HG03135 (cell line): ENCODE measurements around the gene RALGDS.

Experiments
- ATAC-seq: cut with Tn5 transposase; IDR thresholded peaks from one replicate; pipeline ENCODE4 v1.9.1; 2021; ENCODE audit warnings: mild to moderate bottlenecking, moderate library complexity; ENCODE audit not compliant: unreplicated experiment

RALGDS gene

GRCh38 chr9:133057553-133057952 is 63.5 kb downstream of the RALGDS start:
- no peak for ATAC-seq

DNA sequence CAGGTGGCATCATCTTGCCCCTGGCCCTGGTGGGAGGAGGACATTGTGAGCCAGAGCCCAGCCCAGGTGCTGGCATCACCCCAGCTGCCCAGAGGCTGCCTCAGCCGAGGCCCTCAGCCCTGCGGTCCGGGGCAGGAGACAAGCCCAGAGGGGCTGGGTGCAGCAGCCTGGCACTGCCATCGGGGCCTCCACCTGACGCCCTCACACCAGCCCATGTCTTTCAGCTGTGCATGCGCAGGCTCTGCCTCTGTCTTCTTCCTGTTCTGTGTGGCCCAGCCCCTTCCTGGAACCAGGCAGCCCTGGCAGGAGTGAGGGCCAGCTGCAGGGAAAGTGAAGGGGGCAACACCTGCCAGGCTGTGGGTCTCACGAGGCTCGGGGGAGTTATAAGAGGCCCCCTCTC is 64.0 kb downstream of the RALGDS start:
- ATAC-seq, result no peak

DNA sequence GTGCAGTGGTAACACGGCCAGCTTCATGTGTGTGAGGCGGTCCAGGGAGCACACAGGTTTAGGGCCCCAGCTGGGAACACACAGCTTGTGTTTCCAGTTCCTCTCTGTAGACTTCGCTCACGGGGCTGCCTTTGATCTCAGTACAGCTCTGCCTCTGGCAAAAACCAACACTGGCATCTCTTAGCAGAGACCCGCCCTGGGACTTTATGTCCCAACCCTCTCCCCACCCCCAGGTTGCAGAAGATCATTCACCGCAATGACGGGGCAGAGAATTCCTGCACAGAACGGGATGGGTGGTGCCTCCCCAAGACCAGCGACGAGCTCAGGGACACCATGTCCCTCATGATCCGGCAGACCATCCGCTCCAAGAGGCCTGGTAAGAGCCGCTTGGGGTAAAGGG is 64.5 kb downstream of the RALGDS start:
- no peak for ATAC-seq

DNA sequence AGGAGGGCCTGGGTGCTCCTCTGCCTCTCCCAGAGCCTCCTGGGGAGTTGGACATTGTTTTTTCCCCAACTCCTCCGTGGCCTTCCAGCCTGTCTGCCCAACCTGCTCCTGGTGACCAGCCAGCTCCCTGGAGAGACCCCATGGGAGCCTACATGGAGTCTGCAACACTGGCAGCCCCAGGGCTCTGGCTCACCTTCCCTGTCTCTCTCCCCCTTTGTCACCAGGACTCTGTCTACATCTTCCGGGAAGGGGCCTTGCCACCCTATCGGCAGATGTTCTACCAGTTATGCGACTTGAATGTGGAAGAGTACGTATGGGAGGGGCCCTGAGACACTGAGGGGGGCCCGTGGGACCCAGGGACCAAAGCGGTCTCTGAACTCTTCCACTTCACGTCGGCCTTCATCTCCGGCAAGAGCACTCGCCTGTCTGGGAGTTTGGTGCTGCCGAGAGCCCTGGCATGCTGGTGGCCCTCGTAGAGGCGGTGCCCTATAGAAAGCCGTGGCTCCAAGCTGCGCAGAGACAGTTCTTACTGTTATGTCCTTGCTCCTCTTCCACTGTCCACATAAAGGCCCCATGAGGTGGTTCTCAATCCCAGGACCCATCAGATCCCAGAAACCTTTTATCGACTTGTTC is 65.1 kb downstream of the RALGDS start:
- no peak for ATAC-seq

DNA sequence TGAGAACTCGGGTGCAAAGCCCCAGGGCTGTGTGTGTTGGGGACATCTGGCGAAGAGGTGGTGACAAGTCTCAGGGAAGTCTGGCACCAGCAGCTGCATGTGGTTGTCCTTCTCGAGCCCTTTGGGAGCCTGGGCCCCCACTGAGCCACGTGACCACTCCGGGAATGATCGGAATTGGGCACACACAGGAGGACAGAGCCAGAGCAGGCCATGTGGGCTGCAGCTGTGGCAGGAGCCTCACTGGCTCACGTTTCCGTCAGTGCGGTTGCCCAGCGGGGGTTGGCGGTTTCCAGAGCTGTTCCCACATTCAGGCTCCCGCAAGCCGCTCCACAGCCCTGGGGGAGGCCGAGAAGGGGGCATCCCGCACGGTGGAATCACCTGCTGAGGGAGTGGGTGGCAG is 66.1 kb downstream of the RALGDS start:
- ATAC-seq, result no peak

DNA sequence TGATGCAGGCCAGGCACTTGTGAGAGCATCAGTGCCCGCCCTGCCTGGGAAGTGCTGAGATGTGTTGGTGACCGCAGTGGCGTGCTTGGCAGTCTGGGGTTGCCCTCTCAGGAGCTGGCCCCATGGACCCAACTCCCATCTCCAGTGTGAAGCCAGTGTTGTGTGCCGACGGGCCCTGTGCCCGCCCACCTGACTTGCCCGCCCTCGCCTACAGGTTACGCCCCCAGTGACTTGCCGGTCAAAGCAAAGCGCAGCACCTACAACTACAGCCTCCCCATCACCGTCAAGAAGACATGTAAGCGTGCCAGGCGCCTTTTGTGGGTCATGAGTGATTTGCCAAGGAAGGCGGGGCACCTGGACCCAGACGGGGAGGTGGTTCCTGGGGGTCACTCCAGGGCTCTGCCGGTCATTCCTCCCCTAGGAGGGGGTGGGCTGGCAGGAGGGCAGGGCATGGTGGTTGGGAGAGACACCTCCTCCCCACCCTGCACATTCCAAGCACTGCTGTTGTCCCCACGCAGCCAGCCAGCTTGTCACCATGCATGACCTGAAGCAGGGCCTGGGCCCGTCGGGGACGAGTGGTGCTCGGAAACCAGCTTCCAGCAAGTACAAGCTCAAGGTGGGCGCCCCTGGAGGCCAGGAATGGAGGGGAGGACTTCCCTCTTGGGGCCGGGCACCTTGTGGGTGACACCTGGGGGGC is 66.7 kb downstream of the RALGDS start:
- no peak for ATAC-seq

- no peak for ATAC-seq
These were observed 69.0 kb downstream of the RALGDS start for GRCh38 chr9:133051966-133052539.

DNA sequence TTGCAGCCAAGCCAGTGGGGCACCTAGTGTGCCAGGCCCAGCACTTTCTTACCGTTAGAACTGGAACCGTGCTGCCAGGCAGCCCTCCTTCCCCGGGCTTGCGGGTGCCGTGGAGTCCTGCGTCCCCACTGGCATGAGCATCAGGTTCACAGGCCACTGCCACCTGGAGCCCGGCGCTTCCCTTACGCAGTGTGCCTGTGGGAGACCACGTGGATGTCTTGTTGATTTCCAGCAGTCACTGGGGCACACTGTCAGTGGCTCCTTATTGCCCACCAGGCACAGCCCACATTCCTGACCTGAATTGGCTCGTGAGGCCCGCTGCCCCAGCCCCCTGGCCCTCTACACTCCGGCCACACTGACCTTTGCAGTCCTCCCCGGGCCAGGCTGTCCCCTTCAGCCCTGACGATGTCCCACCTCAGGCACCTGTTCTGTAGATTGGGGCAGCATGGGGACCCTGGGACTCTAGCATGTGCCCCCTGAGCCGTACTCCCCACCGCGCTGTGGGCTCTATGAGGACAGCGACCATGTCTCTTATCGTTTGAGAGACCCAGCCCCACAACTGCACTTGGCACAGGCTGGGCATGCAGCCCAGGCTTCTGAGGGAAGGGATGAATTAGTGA is 69.6 kb downstream of the RALGDS start:
- ATAC-seq, result no peak

GRCh38 chr9:133050781-133051180 is 70.3 kb downstream of the RALGDS start:
- ATAC-seq, result no peak

DNA sequence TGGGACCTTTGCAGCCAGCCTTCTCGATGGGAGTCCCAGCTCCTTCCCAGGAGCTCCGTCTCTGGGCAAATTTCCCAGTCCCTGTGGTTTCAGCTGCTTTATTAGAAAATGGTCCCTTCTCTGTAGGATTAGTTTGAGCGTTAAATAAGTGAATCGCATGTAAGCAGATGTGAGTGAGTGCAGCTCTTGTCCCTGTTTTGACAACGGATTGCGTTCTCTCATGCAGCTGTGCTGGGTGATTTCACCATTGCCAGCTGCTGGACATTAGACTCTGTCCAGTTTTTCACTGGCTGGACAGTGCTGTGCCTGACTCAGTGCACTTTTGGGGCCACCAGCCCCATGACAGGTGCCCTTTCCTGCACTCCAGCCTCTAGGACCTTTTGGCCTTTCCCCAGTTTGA is 70.9 kb downstream of the RALGDS start:
- ATAC-seq, result no peak

- no peak for ATAC-seq
These were observed 72.0 kb downstream of the RALGDS start for GRCh38 chr9:133049043-133049442.

- ATAC-seq, result no peak
These were observed 72.4 kb downstream of the RALGDS start for GRCh38 chr9:133048595-133048994.
